ENCODE data around the gene C16orf54. TPM values are rescaled to one million over a fixed set of nuclear protein-coding genes. Genes with fewer than 3 reads are reported as not detected.
A peak's percentile ranks its signal among the peaks of the same experiment; 100 is the strongest.
"Not testable (repeated sequence)": the region's sequence is repeated elsewhere in the genome, so short reads cannot be mapped to it uniquely, and the experiment has no call there.

C16orf54 gene
- total RNA-seq, 3 donors from 2014 or later (not counting 1 experiment from before 2014, with no cell fraction given), result 100.0 to 172 (median 146) TPM

DNA sequence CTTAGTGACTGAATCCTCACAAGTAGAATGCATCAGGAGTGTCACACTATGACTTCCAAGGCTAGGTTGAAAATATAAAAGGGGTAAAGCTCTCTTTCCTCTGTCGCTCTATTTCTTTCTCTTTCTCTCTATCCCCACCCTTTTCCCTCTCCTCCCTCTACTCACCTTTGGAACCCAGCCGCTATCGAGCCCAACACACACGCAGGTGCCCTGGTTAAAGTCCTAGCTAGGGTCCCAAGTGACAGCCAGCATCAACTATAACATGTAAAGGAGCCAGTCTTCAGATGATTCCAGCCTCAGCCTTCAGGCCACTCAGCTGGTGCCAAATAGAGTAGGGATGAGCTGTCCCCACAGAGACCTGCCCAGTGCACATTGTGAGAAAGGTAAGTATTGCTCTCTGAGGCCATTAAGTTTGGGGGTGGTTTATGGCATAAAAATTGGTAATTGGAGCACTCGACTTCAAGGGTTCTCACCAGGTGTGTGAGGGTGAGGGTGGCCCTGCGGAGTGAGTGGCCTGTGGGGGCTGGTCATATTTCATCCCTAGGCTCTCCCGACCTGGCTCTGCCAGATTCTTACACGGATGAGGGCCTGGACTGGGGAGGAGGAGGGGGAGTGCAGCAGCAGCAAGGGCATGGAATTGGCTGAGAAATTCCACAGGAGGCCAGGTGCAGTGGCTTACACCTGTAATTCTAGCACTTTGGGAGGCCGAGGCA, 14.9 kb upstream of the C16orf54 start:
- TF ChIP-seq, protein P1, sequence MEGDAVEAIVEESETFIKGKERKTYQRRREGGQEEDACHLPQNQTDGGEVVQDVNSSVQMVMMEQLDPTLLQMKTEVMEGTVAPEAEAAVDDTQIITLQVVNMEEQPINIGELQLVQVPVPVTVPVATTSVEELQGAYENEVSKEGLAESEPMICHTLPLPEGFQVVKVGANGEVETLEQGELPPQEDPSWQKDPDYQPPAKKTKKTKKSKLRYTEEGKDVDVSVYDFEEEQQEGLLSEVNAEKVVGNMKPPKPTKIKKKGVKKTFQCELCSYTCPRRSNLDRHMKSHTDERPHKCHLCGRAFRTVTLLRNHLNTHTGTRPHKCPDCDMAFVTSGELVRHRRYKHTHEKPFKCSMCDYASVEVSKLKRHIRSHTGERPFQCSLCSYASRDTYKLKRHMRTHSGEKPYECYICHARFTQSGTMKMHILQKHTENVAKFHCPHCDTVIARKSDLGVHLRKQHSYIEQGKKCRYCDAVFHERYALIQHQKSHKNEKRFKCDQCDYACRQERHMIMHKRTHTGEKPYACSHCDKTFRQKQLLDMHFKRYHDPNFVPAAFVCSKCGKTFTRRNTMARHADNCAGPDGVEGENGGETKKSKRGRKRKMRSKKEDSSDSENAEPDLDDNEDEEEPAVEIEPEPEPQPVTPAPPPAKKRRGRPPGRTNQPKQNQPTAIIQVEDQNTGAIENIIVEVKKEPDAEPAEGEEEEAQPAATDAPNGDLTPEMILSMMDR (IDR thresholded peaks at IDR 0.05), result no peak
- no peaks in the 10 kb centered on the region for H3K9me3 ChIP-seq (ENCODE audit: control insufficient read depth, insufficient read depth, low read length)
- H3K4me3 Mint-ChIP-seq, result no peak overlapping the region
- WGBS (ENCODE audit: insufficient coverage), result 91% methylated on average over 9 of the region's 9 CpGs
- no peaks in the 10 kb centered on the region for H3K27me3 ChIP-seq (ENCODE audit: control insufficient read depth, insufficient read depth, low read length)
- no peak overlapping the region for H3K4me3 ChIP-seq (ENCODE audit: low read length)
- H3K4me1 Mint-ChIP-seq, result peaks cover 9 to 10% of the 10 kb centered on the region in 2 donors
- H3K27me3 Mint-ChIP-seq (ENCODE audit: low read depth in 2 of 2), result peaks cover 0 to 2% of the 10 kb centered on the region in 2 donors
- intact Hi-C loops (cut with micrococcal nuclease), result no loop called here
- H3K27ac ChIP-seq (ENCODE audit: low read length), result no peak overlapping the region
- ATAC-seq (no peak), DNase-seq (no peak)
- H3K36me3 Mint-ChIP-seq, result no peaks in the 10 kb centered on the region
- H3K9me3 Mint-ChIP-seq, result no peaks in the 10 kb centered on the region
- H3K4me1 ChIP-seq (ENCODE audit: control insufficient read depth, insufficient read depth, low read length), result peaks cover 14% of the 10 kb centered on the region
- H3K36me3 ChIP-seq (ENCODE audit: control insufficient read depth, insufficient read depth, low read length), result no peaks in the 10 kb centered on the region
- H3K27ac Mint-ChIP-seq, result no peak overlapping the region

GRCh38 chr16:29757950-29758466, 12.2 kb upstream of the C16orf54 start:
- no peak overlapping the region for H3K27ac ChIP-seq (ENCODE audit: low read length)
- H3K4me3 Mint-ChIP-seq, result no peak overlapping the region
- H3K27ac Mint-ChIP-seq, result no peak overlapping the region
- DNase-seq, result no peak
- H3K4me1 ChIP-seq (ENCODE audit: control insufficient read depth, insufficient read depth, low read length), result peaks cover 14% of the 10 kb centered on the region
- H3K27me3 ChIP-seq (ENCODE audit: control insufficient read depth, insufficient read depth, low read length), result no peaks in the 10 kb centered on the region
- no peaks in the 10 kb centered on the region for H3K36me3 ChIP-seq (ENCODE audit: control insufficient read depth, insufficient read depth, low read length)
- ATAC-seq, result no peak
- no peak overlapping the region for H3K4me3 ChIP-seq (ENCODE audit: low read length)
- no peaks in the 10 kb centered on the region for H3K36me3 Mint-ChIP-seq
- intact Hi-C loops (cut with micrococcal nuclease), result no loop called here
- peaks cover 3% of the 10 kb centered on the region in 2 donors for H3K4me1 Mint-ChIP-seq
- WGBS (ENCODE audit: insufficient coverage), result 92% methylated on average over 6 of the region's 6 CpGs
- H3K9me3 Mint-ChIP-seq, result no peaks in the 10 kb centered on the region
- H3K27me3 Mint-ChIP-seq (ENCODE audit: low read depth in 2 of 2), result no peaks in the 10 kb centered on the region
- TF ChIP-seq, protein P1 (IDR thresholded peaks at IDR 0.05), result no peak
- no peaks in the 10 kb centered on the region for H3K9me3 ChIP-seq (ENCODE audit: control insufficient read depth, insufficient read depth, low read length)

- H3K27ac ChIP-seq (ENCODE audit: low read length); ATAC-seq; H3K27me3 ChIP-seq (ENCODE audit: control insufficient read depth, insufficient read depth, low read length); H3K36me3 ChIP-seq (ENCODE audit: control insufficient read depth, insufficient read depth, low read length); H3K4me3 ChIP-seq (ENCODE audit: low read length); H3K36me3 Mint-ChIP-seq; H3K27ac Mint-ChIP-seq; H3K9me3 ChIP-seq (ENCODE audit: control insufficient read depth, insufficient read depth, low read length); H3K4me1 Mint-ChIP-seq; intact Hi-C loops (cut with micrococcal nuclease); H3K4me1 ChIP-seq (ENCODE audit: control insufficient read depth, insufficient read depth, low read length); H3K4me3 Mint-ChIP-seq; H3K27me3 Mint-ChIP-seq (ENCODE audit: low read depth in 2 of 2); DNase-seq; H3K9me3 Mint-ChIP-seq: not testable (repeated sequence)
- 93% methylated on average over 8 of the region's 8 CpGs for whole genome bisulfite sequencing (ENCODE audit: insufficient coverage)
Measured at GRCh38 chr16:29757086-29757485, 11.3 kb upstream of the C16orf54 start.

GRCh38 chr16:29756654-29757053, 10.9 kb upstream of the C16orf54 start:
- no peaks in the 10 kb centered on the region for H3K27me3 Mint-ChIP-seq (ENCODE audit: low read depth in 2 of 2)
- Histone ChIP-seq H3K4me1 (ENCODE audit: control insufficient read depth, insufficient read depth, low read length) (peaks cover 8% of the 10 kb centered on the region), H3K27me3 (ENCODE audit: control insufficient read depth, insufficient read depth, low read length) (no peaks in the 10 kb centered on the region), H3K27ac (ENCODE audit: low read length) (no peak overlapping the region), H3K36me3 (ENCODE audit: control insufficient read depth, insufficient read depth, low read length) (no peaks in the 10 kb centered on the region), H3K9me3 (ENCODE audit: control insufficient read depth, insufficient read depth, low read length) (no peaks in the 10 kb centered on the region), H3K4me3 (ENCODE audit: low read length) (no peak overlapping the region)
- ATAC-seq (no peak), DNase-seq (peak in 1 of 2 donors; percentile 63)
- no peaks in the 10 kb centered on the region for H3K36me3 Mint-ChIP-seq
- TF ChIP-seq, protein P1 (IDR thresholded peaks at IDR 0.05), result no peak
- WGBS (ENCODE audit: insufficient coverage), result 77% methylated on average over 1 of the region's 1 CpG
- H3K27ac Mint-ChIP-seq, result no peak overlapping the region
- H3K9me3 Mint-ChIP-seq, result no peaks in the 10 kb centered on the region
- intact Hi-C loops (cut with micrococcal nuclease), result no loop called here
- no peak overlapping the region for H3K4me3 Mint-ChIP-seq
- no peaks in the 10 kb centered on the region for H3K4me1 Mint-ChIP-seq
